Small intestine (tissue), 7 donors: ENCODE measurements around the gene PDGFD. TPM values are rescaled to one million over a fixed set of nuclear protein-coding genes. Genes with fewer than 3 reads are reported as not detected.
A peak's percentile ranks its signal among the peaks of the same experiment; 100 is the strongest.

Source experiments
- DNase-seq, 2 donors: peaks; one replicate each; pipeline versions ENCODE4 v3.0.0 to v3.0.0-alpha.2; 2013
- FAIRE-seq: peaks from 2 replicates; lab custom pipeline; 2012; peaks lifted over from hg19 to GRCh38; lab: Jason Lieb, UNC
- H3K27ac ChIP-seq, 3 donors: one replicate each; pipeline ENCODE4 v1.5.1; 2013; ENCODE audit warnings: low read length in 2 of 3, mild to moderate bottlenecking in 2 of 3, control low read depth in 1 of 3, inconsistent platforms in 1 of 3, low read depth in 1 of 3, moderate library complexity in 1 of 3
- H3K27me3 ChIP-seq, 3 donors: one replicate each; pipeline ENCODE4 v1.6.1; 2013; ENCODE audit warnings: low read length in 3 of 3, inconsistent platforms in 1 of 3; ENCODE audit not compliant: control insufficient read depth in 3 of 3, insufficient read depth in 3 of 3
- H3K36me3 ChIP-seq, 3 donors: one replicate each; pipeline ENCODE4 v1.6.1; 2013; ENCODE audit warnings: low read length in 3 of 3, inconsistent platforms in 1 of 3, low read depth in 1 of 3, mild to moderate bottlenecking in 1 of 3, moderate library complexity in 1 of 3; ENCODE audit not compliant: control insufficient read depth in 3 of 3, insufficient read depth in 2 of 3
- H3K4me1 ChIP-seq, 3 donors: one replicate each; pipeline ENCODE4 v1.6.1; 2013; ENCODE audit warnings: low read length in 2 of 3, inconsistent platforms in 1 of 3, low read depth in 1 of 3, mild to moderate bottlenecking in 1 of 3, moderate library complexity in 1 of 3; ENCODE audit not compliant: control insufficient read depth in 3 of 3, insufficient read depth in 2 of 3
- H3K4me3 ChIP-seq, 3 donors: one replicate each; pipeline ENCODE4 v1.5.1; 2013; ENCODE audit warnings: low read length in 3 of 3, control low read depth in 1 of 3, inconsistent platforms in 1 of 3, low read depth in 1 of 3, mild to moderate bottlenecking in 1 of 3, moderate library complexity in 1 of 3
- H3K9me3 ChIP-seq, 2 donors: one replicate each; pipeline ENCODE4 v1.6.1; 2013; ENCODE audit warnings: low read depth in 1 of 2, low read length in 1 of 2; ENCODE audit not compliant: control insufficient read depth in 2 of 2, insufficient read depth in 1 of 2
- WGBS, 3 donors: extraction: QIAGEN DNeasy Blood & Tissue Kit; methylation state at CpG; one replicate each; pipeline ENCODE4 v1.1.7; 2013; 5-methylcytosine and 5-hydroxymethylcytosine counted together
- polyA plus RNA-seq, 4 donors: library from polyadenylated mRNA; stranded (reverse) in 3 of 4; unstranded in 1 of 4; fragments of 200-250 nt in 3 of 4; fragments of 120-200 nt in 1 of 4; gene quantifications; one replicate each; pipeline versions ENCODE4 v1.2.1 to v1.2.3, GENCODE V29; 2013
- donor health status: healthy with polysubstance abuse.
- donor health status: control.
- donor health status: control.
- donor health status: Bipolar disorder and iron deficiency.
- donor health status: healthy.

The PDGFD gene
- polyA plus RNA-seq, 4 donors = 0.81 to 20.0 (median 3.5) TPM; not detected in 1

DNA sequence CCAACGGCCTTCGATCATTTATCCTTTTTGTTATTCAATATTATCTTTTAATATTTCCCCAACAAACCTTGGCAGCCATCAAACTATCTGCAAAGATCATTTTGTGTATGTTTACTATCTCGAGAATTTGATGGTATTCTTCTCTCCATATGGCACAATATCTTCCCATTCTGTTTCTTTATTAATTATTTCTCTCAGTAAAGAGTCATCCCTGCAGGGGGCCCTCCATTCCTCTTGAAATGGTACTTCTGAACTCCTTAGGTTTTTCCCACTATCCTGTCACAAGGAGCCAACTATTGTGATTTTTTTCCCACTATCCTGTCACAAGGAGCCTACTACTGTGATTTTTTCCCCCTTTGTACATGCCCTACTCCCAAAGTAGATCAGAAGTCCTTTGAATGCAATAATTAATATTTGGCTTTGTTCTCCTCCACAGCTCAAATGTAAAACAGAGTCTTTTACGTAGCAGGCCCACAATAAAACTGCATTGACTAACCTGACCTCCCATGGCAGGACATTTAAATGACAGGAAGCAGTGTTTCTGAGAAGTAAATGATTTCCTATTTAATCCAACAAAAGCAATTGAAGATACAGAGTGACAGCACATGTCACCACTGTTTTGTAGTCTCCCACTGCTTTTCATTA lies 43.3 kb downstream of the PDGFD start:
- Histone ChIP-seq H3K9me3 (peaks cover 0 to 3% of the 10 kb centered on the region in 2 donors), H3K4me3 (no peak overlapping the region), H3K4me1 (peaks cover 0 to 4% (median 0%) of the 10 kb centered on the region in 3 donors), H3K36me3 (no peaks in the 10 kb centered on the region), H3K27ac (no peak overlapping the region), H3K27me3 (no peaks in the 10 kb centered on the region)
- peak in 1 of 2 donors; percentile 41 for DNase-seq
- FAIRE-seq = no peak
- WGBS, 3 donors = 64 to 75% (median 73%) methylated on average over 4 of the region's 4 CpGs

DNA sequence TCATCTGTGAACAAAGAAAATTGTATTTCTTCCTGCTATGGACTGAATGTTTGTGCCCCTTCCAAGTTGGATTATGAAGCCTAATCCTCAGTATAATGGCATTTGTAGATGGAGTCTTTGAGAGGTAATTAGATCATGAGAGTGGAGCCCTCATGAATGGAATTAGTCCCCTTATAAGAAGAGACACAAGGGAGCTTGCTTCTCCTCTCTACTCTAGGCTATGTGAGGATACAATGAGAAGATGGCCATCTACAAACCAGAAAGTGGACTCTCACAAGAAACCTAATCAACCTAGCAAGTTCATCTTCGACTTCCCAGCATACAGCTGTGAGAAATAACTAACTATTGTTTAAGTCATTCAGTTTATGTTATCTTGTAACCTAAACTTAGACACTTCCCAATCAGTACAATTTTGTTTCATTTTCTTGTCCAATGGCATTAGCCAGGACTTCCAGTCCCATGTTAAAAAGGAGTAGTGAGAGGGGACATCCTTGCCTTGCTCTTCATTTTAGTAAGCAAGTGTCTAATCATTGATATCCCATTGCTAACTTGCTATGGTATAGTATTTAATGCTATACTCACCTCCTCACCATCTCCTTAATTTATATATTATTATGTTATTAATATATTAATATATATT lies 45.7 kb downstream of the PDGFD start:
- H3K9me3 ChIP-seq = peaks cover 0 to 3% of the 10 kb centered on the region in 2 donors
- no peaks in the 10 kb centered on the region for H3K36me3 ChIP-seq
- peaks cover 0 to 4% (median 0%) of the 10 kb centered on the region in 3 donors for H3K4me1 ChIP-seq
- H3K27ac ChIP-seq = no peak overlapping the region
- FAIRE-seq (no peak), DNase-seq (no peak)
- WGBS, 3 donors = 62 to 94% (median 70%) methylated on average over 1 of the region's 1 CpG
- no peak overlapping the region for H3K4me3 ChIP-seq
- H3K27me3 ChIP-seq = no peaks in the 10 kb centered on the region

DNA sequence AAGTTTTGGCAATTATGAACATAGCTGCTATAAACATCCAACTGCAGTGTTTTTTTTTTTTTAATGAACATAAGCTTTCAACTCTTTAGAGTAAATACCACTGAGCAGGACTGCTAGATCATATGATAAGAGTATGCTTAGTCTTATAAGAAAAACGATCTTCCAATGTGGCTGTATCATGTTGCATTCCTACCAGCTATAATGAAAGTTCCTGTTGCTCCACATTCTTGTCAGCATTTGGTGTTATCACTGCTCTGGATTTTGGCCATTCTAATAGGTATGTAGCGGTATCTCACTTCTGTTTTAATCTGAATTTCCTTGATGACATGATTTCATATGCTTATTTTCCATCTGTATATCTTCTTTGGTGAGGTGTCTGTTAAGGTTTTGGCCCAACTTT lies 50.4 kb downstream of the PDGFD start:
- no peaks in the 10 kb centered on the region for H3K4me1 ChIP-seq
- H3K27me3 ChIP-seq = no peaks in the 10 kb centered on the region
- H3K4me3 ChIP-seq = no peak overlapping the region
- no peak overlapping the region for H3K27ac ChIP-seq
- WGBS, 3 donors = 78 to 88% (median 81%) methylated on average over 2 of the region's 2 CpGs
- DNase-seq (no peak), FAIRE-seq (no peak)
- H3K9me3 ChIP-seq = no peaks in the 10 kb centered on the region
- H3K36me3 ChIP-seq = no peaks in the 10 kb centered on the region

DNA sequence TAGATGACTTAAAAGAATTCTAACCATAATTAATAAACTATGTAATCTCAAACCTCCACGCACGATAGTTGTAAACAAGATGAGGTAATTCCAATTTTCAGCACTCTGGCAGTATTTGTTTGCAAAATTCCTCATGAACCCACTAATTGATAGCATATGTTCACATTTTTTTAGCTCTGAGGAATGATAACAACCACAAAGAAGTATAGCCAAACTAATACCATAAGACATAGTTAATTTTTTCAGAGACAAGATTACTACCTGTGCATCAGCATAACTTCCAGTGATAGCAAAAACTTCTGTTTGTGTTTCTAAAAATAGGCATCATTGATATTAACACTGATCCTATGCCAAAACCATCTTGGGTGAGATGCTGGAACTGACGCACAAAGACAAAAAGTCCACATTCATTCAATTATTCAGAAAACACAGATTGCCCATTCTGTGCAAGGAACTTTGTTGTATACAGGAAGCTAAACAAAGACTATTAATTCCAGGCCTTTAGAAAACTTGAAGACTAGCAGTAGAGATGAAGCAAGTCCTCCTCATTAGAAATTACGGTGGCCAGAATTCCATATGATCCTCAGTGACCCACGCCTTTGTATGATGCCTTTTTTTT lies 57.7 kb downstream of the PDGFD start:
- Histone ChIP-seq H3K27ac (no peak overlapping the region), H3K4me3 (no peak overlapping the region), H3K9me3 (no peaks in the 10 kb centered on the region), H3K36me3 (no peaks in the 10 kb centered on the region), H3K27me3 (no peaks in the 10 kb centered on the region), H3K4me1 (no peaks in the 10 kb centered on the region)
- 70 to 74% (median 70%) methylated on average over 5 of the region's 5 CpGs for WGBS, 3 donors
- no peak for DNase-seq
- no peak for FAIRE-seq

DNA sequence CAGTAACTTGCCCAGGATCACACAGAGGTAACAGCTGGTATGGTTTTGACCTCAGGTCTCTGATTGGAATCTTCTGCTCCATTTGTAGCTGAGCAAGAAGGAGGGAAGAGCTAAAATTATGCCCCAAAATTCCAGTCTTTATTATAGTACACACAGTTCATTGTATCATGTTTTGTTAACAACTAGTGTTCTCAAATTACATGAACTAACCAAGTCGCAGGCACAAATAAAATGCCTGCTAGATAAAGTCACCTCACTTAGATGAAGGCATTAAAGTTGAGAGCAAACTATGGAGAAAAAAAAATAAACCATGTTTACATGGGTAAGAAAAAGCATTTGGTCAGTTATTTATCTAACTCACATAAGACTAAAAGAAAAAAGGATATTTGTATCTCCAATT lies 58.8 kb downstream of the PDGFD start:
- no peak overlapping the region for H3K27ac ChIP-seq
- H3K27me3 ChIP-seq = no peaks in the 10 kb centered on the region
- H3K4me3 ChIP-seq = no peak overlapping the region
- no peaks in the 10 kb centered on the region for H3K4me1 ChIP-seq
- 44 to 57% (median 51%) methylated on average over 1 of the region's 1 CpG for WGBS, 3 donors
- FAIRE-seq = no peak
- no peaks in the 10 kb centered on the region for H3K36me3 ChIP-seq
- DNase-seq = no peak
- H3K9me3 ChIP-seq = no peaks in the 10 kb centered on the region

DNA sequence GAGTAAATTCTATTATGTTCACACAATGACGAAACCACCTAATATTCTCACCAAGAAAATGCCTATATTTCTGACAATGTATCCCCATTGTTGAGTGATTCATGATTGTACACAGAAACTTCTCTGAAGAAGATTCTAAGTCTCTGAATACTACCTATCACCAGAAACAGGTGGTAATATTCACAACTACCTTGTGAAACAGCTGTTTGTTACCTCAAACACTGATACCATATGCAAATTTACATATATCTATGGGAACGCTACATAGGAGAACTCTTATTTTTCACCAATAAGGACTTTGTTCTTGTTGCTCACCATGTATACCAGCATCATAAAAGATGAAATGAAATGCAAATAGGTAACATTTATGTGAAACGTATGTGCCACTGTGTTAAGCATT lies 59.3 kb downstream of the PDGFD start:
- H3K9me3 ChIP-seq = no peaks in the 10 kb centered on the region
- FAIRE-seq (no peak), DNase-seq (no peak)
- 77 to 90% (median 80%) methylated on average over 3 of the region's 3 CpGs for WGBS, 3 donors
- no peaks in the 10 kb centered on the region for H3K27me3 ChIP-seq
- no peak overlapping the region for H3K27ac ChIP-seq
- no peaks in the 10 kb centered on the region for H3K36me3 ChIP-seq
- H3K4me1 ChIP-seq = no peaks in the 10 kb centered on the region
- no peak overlapping the region for H3K4me3 ChIP-seq

DNA sequence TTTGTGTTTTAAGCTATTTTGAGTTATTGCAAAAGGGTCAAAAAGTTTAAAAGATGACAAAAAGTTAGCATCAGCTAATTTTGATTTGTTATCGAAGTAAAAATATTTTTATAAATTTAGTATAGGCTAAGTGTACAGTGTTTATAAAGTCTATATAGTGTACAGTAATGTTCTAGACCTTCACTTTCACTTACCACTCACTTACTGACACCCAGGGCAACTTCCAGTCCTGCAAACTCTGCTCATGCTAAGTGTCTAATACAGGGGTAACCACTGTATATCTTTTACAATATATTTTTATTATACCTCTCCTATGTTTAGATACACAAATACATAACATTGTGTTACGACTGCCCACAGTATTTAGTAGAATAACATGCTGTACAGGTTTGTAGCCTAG lies 59.7 kb downstream of the PDGFD start:
- H3K27me3 ChIP-seq = no peaks in the 10 kb centered on the region
- DNase-seq (no peak), FAIRE-seq (no peak)
- no peaks in the 10 kb centered on the region for H3K36me3 ChIP-seq
- H3K4me1 ChIP-seq = no peaks in the 10 kb centered on the region
- no peak overlapping the region for H3K27ac ChIP-seq
- 85 to 95% (median 87%) methylated on average over 2 of the region's 2 CpGs for WGBS, 3 donors
- H3K9me3 ChIP-seq = no peaks in the 10 kb centered on the region
- H3K4me3 ChIP-seq = no peak overlapping the region

DNA sequence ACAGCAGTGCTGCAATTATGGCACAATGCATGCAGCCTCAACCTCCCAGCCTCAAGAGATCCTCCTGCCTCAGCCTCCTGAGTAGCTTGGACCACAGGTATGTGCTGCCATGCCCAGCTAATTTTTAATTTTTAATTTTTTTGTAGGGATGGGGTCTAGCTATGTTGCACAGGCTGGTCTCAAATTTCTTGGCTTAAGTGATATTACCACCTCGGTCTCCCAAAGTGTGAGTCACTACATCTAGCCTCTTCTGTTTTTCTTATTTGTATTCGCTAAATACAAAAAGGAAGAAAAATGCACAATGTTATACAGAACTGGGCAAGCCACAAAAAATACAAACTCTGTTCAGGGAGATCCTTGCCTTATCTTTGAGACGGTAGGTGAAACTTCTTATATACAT lies 65.4 kb downstream of the PDGFD start:
- WGBS, 3 donors = 34 to 68% (median 61%) methylated on average over 3 of the region's 3 CpGs
- Histone ChIP-seq H3K9me3 (no peaks in the 10 kb centered on the region), H3K4me3 (no peak overlapping the region), H3K4me1 (no peaks in the 10 kb centered on the region), H3K27me3 (no peaks in the 10 kb centered on the region), H3K36me3 (no peaks in the 10 kb centered on the region), H3K27ac (no peak overlapping the region)
- no peak for DNase-seq
- no peak for FAIRE-seq
